Measurements from ENCODE around the gene NEDD4L. TPM values are rescaled to one million over a fixed set of nuclear protein-coding genes. Genes with fewer than 3 reads are reported as not detected.
"Not testable (repeated sequence)": the region's sequence is repeated elsewhere in the genome, so short reads cannot be mapped to it uniquely, and the experiment has no call there.

NEDD4L gene
- total and polyA plus RNA-seq, 3 donors from 2014 or later = 14.3 to 43.1 (median 42.7) TPM

DNA sequence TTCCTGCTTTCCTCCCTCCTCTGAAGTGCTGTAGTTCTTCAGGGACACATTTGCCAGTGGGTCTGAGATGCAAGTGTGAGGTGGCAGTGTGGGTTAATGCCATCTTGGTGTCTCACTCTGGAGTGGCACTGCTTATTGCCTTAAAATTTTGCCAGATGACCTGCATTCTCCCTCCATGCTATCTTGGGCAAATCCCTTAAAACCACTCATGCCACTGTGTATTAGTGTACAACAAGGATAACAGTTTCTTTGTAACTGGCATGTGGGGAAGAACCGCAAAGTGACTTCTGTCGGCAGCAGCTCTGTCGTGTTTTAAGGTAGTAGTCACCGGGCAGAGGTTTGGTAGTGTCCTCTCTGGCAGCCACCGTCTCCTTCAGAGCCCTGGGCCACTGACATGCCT, 124.2 kb downstream of the NEDD4L start:
- DNase-seq = no peak
- TF ChIP-seq POLR2A (IDR thresholded peaks at IDR 0.05) = no peak
- TF ChIP-seq, protein P1, sequence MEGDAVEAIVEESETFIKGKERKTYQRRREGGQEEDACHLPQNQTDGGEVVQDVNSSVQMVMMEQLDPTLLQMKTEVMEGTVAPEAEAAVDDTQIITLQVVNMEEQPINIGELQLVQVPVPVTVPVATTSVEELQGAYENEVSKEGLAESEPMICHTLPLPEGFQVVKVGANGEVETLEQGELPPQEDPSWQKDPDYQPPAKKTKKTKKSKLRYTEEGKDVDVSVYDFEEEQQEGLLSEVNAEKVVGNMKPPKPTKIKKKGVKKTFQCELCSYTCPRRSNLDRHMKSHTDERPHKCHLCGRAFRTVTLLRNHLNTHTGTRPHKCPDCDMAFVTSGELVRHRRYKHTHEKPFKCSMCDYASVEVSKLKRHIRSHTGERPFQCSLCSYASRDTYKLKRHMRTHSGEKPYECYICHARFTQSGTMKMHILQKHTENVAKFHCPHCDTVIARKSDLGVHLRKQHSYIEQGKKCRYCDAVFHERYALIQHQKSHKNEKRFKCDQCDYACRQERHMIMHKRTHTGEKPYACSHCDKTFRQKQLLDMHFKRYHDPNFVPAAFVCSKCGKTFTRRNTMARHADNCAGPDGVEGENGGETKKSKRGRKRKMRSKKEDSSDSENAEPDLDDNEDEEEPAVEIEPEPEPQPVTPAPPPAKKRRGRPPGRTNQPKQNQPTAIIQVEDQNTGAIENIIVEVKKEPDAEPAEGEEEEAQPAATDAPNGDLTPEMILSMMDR (IDR thresholded peaks at IDR 0.05) = no peak
- 88 to 94% methylated on average over 3 to 5 of the region's 5 CpGs for WGBS, 2 donors
- no peaks in the 10 kb centered on the region for H3K9me3 ChIP-seq
- H3K27me3 ChIP-seq = no peaks in the 10 kb centered on the region
- no peaks in the 10 kb centered on the region for H3K4me1 ChIP-seq
- intact Hi-C loops (cut with DNase I; ENCODE audit: low total_unique reads) = no loop called here
- H3K4me3 ChIP-seq = no peak overlapping the region
- H3K36me3 ChIP-seq (ENCODE audit: low read depth, missing control alignments) = no peaks in the 10 kb centered on the region
- H3K27ac ChIP-seq = no peak overlapping the region

DNA sequence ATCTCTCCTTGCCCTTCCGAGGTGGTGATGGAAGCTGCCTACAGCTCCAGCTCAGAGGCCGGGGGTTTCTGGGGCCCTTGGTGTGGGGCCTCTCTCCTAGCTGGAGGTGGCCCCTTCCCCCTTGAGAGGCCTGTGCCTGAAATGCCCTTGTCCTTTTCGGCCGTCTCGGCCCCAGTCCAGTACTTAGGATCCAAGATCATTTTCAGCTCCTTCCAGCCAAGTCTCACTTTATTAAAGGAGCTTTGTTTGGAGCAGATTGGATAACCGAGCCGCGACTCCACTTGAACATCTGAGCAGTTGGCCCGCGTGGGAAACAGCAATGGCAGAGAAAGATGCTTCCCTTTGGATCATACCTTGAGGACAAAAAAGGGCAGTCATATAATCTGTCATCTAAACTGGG, 125.0 kb downstream of the NEDD4L start:
- no peak for DNase-seq
- Histone ChIP-seq H3K9me3 (no peaks in the 10 kb centered on the region), H3K27me3 (no peaks in the 10 kb centered on the region), H3K4me1 (no peaks in the 10 kb centered on the region), H3K36me3 (ENCODE audit: low read depth, missing control alignments) (no peaks in the 10 kb centered on the region), H3K4me3 (no peak overlapping the region), H3K27ac (no peak overlapping the region)
- WGBS, 2 donors = 82 to 100% methylated on average over 9 to 10 of the region's 10 CpGs
- no peak for TF ChIP-seq POLR2A (IDR thresholded peaks at IDR 0.05)
- TF ChIP-seq, protein P1 (IDR thresholded peaks at IDR 0.05) = no peak
- intact Hi-C loops (cut with DNase I; ENCODE audit: low total_unique reads) = no loop called here

DNA sequence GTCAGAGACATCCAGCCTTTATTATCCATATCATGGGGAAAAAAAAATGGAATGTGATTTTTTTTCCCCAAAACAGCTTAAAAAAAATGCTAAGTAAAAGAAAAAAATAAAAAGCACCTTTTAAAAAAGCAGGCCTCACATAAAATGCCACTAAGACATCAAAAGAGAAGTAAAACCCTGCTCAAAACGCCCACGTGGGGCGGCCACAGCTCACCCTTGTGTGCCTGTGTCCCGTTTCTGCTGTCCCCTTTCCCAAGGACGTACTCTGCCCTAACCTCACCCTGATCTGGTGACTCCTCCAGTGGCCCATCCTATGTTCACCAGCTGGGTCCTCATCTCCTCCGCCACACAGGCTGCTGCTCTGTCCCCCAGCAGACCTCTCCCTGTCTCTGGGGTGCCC, 125.4 kb downstream of the NEDD4L start:
- DNase-seq = no peak
- no peaks in the 10 kb centered on the region for H3K4me1 ChIP-seq
- WGBS, 2 donors = 86 to 92% methylated on average over 6 of the region's 6 CpGs
- intact Hi-C loops (cut with DNase I; ENCODE audit: low total_unique reads) = no loop called here
- no peaks in the 10 kb centered on the region for H3K36me3 ChIP-seq (ENCODE audit: low read depth, missing control alignments)
- no peak overlapping the region for H3K27ac ChIP-seq
- no peak for TF ChIP-seq POLR2A (IDR thresholded peaks at IDR 0.05)
- TF ChIP-seq, protein P1 (IDR thresholded peaks at IDR 0.05) = no peak
- H3K4me3 ChIP-seq = no peak overlapping the region
- H3K27me3 ChIP-seq = no peaks in the 10 kb centered on the region
- H3K9me3 ChIP-seq = no peaks in the 10 kb centered on the region

DNA sequence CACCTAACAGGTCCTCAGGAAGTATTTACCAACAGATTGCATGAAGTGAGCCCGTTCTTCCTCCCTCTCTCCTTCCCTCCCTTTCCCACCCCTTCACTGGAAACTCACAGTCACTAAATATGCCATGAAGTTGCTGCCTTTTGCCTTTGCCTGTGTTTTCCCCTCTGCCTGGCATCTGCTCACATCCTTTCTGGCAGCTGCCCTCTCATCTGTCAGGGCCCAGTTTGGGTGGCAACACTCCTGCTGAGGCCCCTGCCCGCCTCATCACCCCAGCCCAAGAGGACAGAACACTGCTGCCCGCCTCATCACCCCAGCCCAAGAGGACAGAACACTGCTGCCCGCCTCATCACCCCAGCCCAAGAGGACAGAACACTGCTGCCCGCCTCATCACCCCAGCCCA, 126.0 kb downstream of the NEDD4L start:
- H3K4me3 ChIP-seq; intact Hi-C loops (cut with DNase I; ENCODE audit: low total_unique reads); DNase-seq; H3K36me3 ChIP-seq (ENCODE audit: low read depth, missing control alignments); H3K27me3 ChIP-seq; H3K4me1 ChIP-seq; H3K9me3 ChIP-seq; H3K27ac ChIP-seq: not testable (repeated sequence)
- 87 to 90% methylated on average over 2 to 4 of the region's 5 CpGs for WGBS, 2 donors

DNA sequence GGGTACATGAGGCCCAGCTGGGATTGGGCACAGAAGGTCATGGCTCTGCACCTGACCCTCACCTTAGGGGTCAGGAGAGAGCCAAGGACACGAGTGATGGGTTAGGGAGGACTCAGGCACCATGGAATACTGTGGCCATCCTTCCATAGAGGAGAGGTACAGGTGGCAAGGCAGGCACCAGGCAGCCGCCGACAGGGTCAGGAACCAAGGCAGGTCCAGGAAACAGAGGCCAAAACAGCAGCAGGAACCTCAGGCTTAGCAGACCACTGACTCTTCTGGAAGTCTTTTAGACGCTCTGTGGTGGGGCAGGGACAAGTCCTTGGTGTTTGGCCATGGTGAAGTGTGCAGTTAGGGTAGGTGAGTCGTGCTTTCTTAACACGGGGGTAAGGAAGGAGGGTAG, 128.0 kb downstream of the NEDD4L start:
- 92 to 98% methylated on average over 6 of the region's 6 CpGs for WGBS, 2 donors
- Histone ChIP-seq H3K27ac (no peak overlapping the region), H3K4me1 (no peaks in the 10 kb centered on the region), H3K36me3 (ENCODE audit: low read depth, missing control alignments) (no peaks in the 10 kb centered on the region), H3K27me3 (no peaks in the 10 kb centered on the region), H3K4me3 (no peak overlapping the region), H3K9me3 (no peaks in the 10 kb centered on the region)
- TF ChIP-seq POLR2A (IDR thresholded peaks at IDR 0.05) = no peak
- TF ChIP-seq, protein P1 (IDR thresholded peaks at IDR 0.05) = no peak
- no peak for DNase-seq
- intact Hi-C loops (cut with DNase I; ENCODE audit: low total_unique reads) = no loop called here

Measured in testis (tissue), 3 donors.